Neural progenitor cell (in vitro differentiated cells): Measurements from ENCODE around the gene PTTG2. TPM values are rescaled to one million over a fixed set of nuclear protein-coding genes. Genes with fewer than 3 reads are reported as not detected.

ENCODE experiments used
- DNase-seq: peaks from one replicate; pipeline ENCODE4 v3.0.0-alpha.2; 2016; ENCODE audit warnings: low spot score
- H2AFZ ChIP-seq: fragments of 200-600 bp; sonication (generic); replicated peaks from 2 replicates; pipeline ENCODE4 v1.6.1; 2016; ENCODE audit warnings: antibody characterized with exemption
- H3F3A ChIP-seq: fragments of 200-600 bp; sonication (generic); 2 replicates; pipeline ENCODE4 v1.6.1; 2016; ENCODE audit warnings: antibody characterized with exemption, low read depth
- H3K27ac ChIP-seq: fragments of 200-600 bp; sonication (generic); 2 replicates; pipeline ENCODE4 v1.5.1; 2016; ENCODE audit warnings: mild to moderate bottlenecking
- H3K27me3 ChIP-seq: fragments of 200-600 bp; sonication (generic); 2 replicates; pipeline ENCODE4 v1.6.1; 2016; ENCODE audit warnings: mild to moderate bottlenecking, moderate library complexity
- H3K36me3 ChIP-seq: fragments of 200-600 bp; sonication (generic); 2 replicates; pipeline ENCODE4 v1.5.1; 2016
- H3K4me1 ChIP-seq: fragments of 200-600 bp; sonication (generic); 2 replicates; pipeline ENCODE4 v1.6.1; 2016; ENCODE audit warnings: mixed run types
- H3K4me2 ChIP-seq: fragments of 200-600 bp; sonication (generic); 2 replicates; pipeline ENCODE4 v1.6.1; 2016
- H3K4me3 ChIP-seq: fragments of 200-600 bp; sonication (generic); 2 replicates; pipeline ENCODE4 v1.5.1; 2016
- H3K79me2 ChIP-seq: fragments of 200-600 bp; sonication (generic); 2 replicates; pipeline ENCODE4 v1.6.1; 2016; ENCODE audit warnings: low read depth
- H3K9ac ChIP-seq: fragments of 200-600 bp; sonication (generic); 2 replicates; pipeline ENCODE4 v1.6.1; 2016
- H3K9me3 ChIP-seq: fragments of 200-600 bp; sonication (generic); 2 replicates; pipeline ENCODE4 v1.5.1; 2016; ENCODE audit warnings: low read depth
- H4K20me1 ChIP-seq: fragments of 200-600 bp; sonication (generic); 2 replicates; pipeline ENCODE4 v1.6.1; 2016; ENCODE audit warnings: low read depth
- H3K27ac Mint-ChIP-seq: 3 replicates; pipeline ENCODE4 v1.8.0; 2021; ENCODE audit warnings: mixed read lengths
- H3K27me3 Mint-ChIP-seq: 2 replicates; pipeline ENCODE4 v1.8.0; 2022; ENCODE audit warnings: low read depth, mild to moderate bottlenecking, inconsistent platforms, moderate library complexity, mixed read lengths; ENCODE audit not compliant: insufficient read depth
- H3K36me3 Mint-ChIP-seq: 3 replicates; pipeline ENCODE4 v1.8.0; 2021; ENCODE audit warnings: mixed read lengths
- H3K4me1 Mint-ChIP-seq: 3 replicates; pipeline ENCODE4 v1.8.0; 2021; ENCODE audit warnings: mixed read lengths
- H3K4me3 Mint-ChIP-seq: 3 replicates; pipeline ENCODE4 v1.8.0; 2021; ENCODE audit warnings: mild to moderate bottlenecking, moderate library complexity, mixed read lengths
- H3K9me3 Mint-ChIP-seq: 3 replicates; pipeline ENCODE4 v1.8.0; 2020; ENCODE audit warnings: mixed read lengths
- EZH2 ChIP-seq: fragments of 200-600 bp; sonication (generic); IDR thresholded peaks from 2 replicates; pipeline ENCODE4 v1.6.1; 2017; ENCODE audit warnings: antibody characterized with exemption, mild to moderate bottlenecking, moderate library complexity
- EZH2phosphoT487 ChIP-seq: fragments of 200-600 bp; sonication (generic); IDR thresholded peaks from 2 replicates; pipeline ENCODE4 v1.6.1; 2017; ENCODE audit warnings: antibody characterized with exemption
- total RNA-seq: library from RNA; depleted of rRNA; stranded (reverse); fragments of >200 nt; gene quantifications from 2 replicates; pipeline ENCODE4 v1.2.3, GENCODE V29; 2015; ENCODE audit warnings: low replicate concordance
- TF ChIP-seq, protein P1 (sequence below): fragments of 200-600 bp; sonication (generic); IDR thresholded peaks from 2 replicates; pipeline ENCODE4 v1.5.1; 2017; ENCODE audit warnings: antibody characterized with exemption, mild to moderate bottlenecking

Gene PTTG2
- total RNA-seq, 1 donor from 2014 or later = not detected

DNA sequence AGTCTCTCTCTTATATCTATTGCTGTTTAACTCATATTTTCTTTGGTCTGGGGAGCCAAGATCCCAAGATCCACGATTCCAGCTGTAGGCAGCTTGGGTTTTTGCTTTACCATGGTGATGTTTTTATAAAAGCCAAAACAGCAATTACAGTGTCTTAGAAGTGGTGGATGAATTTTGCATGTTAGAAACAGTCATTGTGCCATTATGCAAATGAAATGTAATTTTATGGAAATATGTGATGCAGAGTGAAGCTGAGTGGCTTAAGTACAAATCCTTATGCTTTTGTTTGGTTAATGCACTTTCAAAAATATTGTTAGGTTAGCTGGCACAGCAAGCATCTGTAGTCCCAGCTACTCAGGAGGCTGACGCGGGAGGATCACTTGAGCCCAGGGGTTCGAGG is 32.8 kb upstream of the PTTG2 start:
- no peak overlapping the region for H2AFZ ChIP-seq
- Mint-ChIP-seq H3K9me3 (no peaks in the 10 kb centered on the region), H3K4me1 (no peaks in the 10 kb centered on the region), H3K4me3 (no peak overlapping the region), H3K36me3 (no peaks in the 10 kb centered on the region), H3K27ac (no peak overlapping the region), H3K27me3 (peaks cover 11% of the 10 kb centered on the region)
- H3K36me3 ChIP-seq = no peaks in the 10 kb centered on the region
- H3K4me3 ChIP-seq = no peak overlapping the region
- no peaks in the 10 kb centered on the region for H4K20me1 ChIP-seq
- no peaks in the 10 kb centered on the region for H3K4me1 ChIP-seq
- H3K79me2 ChIP-seq = no peaks in the 10 kb centered on the region
- H3K9me3 ChIP-seq = no peaks in the 10 kb centered on the region
- no peak overlapping the region for H3K4me2 ChIP-seq
- H3K27ac ChIP-seq = no peak overlapping the region
- no peaks in the 10 kb centered on the region for H3F3A ChIP-seq
- H3K9ac ChIP-seq = no peak overlapping the region
- no peaks in the 10 kb centered on the region for H3K27me3 ChIP-seq
- TF ChIP-seq EZH2 (no peak), EZH2phosphoT487 (no peak)
- TF ChIP-seq, protein P1, sequence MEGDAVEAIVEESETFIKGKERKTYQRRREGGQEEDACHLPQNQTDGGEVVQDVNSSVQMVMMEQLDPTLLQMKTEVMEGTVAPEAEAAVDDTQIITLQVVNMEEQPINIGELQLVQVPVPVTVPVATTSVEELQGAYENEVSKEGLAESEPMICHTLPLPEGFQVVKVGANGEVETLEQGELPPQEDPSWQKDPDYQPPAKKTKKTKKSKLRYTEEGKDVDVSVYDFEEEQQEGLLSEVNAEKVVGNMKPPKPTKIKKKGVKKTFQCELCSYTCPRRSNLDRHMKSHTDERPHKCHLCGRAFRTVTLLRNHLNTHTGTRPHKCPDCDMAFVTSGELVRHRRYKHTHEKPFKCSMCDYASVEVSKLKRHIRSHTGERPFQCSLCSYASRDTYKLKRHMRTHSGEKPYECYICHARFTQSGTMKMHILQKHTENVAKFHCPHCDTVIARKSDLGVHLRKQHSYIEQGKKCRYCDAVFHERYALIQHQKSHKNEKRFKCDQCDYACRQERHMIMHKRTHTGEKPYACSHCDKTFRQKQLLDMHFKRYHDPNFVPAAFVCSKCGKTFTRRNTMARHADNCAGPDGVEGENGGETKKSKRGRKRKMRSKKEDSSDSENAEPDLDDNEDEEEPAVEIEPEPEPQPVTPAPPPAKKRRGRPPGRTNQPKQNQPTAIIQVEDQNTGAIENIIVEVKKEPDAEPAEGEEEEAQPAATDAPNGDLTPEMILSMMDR = no peak
- no peak for DNase-seq

DNA sequence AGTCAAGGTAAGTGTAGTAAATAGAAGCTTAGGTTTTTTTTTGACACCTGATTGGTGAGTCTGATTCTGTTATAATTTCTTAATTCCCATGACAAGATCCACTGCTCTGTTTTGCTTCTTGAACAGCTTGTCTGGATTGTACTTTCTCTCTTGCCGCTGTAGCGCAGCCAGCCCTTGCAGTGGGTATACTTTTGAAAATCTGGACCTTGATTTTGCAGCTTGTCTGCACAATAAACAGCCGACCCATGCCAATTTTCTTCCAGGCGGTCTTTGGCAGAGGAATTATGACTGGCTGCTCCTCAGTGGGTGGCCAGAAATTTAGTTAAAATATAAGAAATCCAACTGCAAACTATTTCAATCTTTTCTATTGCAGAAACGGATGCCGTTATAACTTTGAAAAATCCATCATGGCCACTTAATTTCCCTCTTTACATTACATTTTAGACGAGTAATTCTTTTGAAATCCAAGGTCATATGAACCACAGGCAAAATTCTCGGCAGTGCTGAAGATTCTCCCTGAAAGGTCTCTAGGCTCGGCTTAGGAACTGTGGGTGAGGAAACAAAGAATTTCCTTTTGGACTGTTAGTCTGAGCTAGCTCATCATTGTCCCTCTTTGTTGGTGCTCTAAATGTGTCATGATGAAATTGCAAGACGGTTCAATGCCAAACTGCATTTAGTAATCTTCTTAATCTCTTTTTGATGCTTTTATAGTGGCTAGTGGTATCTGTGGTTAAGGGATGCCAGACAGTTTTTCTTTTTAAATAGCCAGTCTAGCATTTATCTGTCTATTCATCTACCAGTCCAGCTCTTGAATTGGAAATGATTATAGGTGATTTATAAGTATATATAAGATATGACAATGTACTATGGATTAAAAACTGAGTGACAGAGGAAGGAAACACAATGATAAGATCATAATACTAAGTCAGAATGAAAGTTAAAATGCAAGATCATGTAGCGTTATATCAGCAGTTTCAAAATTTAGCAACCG is 31.5 kb upstream of the PTTG2 start:
- H3K4me1 Mint-ChIP-seq = no peaks in the 10 kb centered on the region
- no peak overlapping the region for H3K4me3 Mint-ChIP-seq
- no peak overlapping the region for H3K9ac ChIP-seq
- no peaks in the 10 kb centered on the region for H3F3A ChIP-seq
- H3K9me3 Mint-ChIP-seq = no peaks in the 10 kb centered on the region
- no peaks in the 10 kb centered on the region for H3K27me3 ChIP-seq
- no peaks in the 10 kb centered on the region for H3K4me1 ChIP-seq
- TF ChIP-seq, protein P1 = no peak
- no peak for TF ChIP-seq EZH2phosphoT487
- no peak for TF ChIP-seq EZH2
- H3K9me3 ChIP-seq = no peaks in the 10 kb centered on the region
- no peak for DNase-seq
- no peak overlapping the region for H2AFZ ChIP-seq
- no peak overlapping the region for H3K4me2 ChIP-seq
- no peak overlapping the region for H3K27ac ChIP-seq
- no peaks in the 10 kb centered on the region for H3K36me3 ChIP-seq
- no peaks in the 10 kb centered on the region for H3K79me2 ChIP-seq
- H3K27me3 Mint-ChIP-seq = peaks cover 5% of the 10 kb centered on the region
- H3K4me3 ChIP-seq = no peak overlapping the region
- no peaks in the 10 kb centered on the region for H3K36me3 Mint-ChIP-seq
- H4K20me1 ChIP-seq = no peaks in the 10 kb centered on the region
- no peak overlapping the region for H3K27ac Mint-ChIP-seq

DNA sequence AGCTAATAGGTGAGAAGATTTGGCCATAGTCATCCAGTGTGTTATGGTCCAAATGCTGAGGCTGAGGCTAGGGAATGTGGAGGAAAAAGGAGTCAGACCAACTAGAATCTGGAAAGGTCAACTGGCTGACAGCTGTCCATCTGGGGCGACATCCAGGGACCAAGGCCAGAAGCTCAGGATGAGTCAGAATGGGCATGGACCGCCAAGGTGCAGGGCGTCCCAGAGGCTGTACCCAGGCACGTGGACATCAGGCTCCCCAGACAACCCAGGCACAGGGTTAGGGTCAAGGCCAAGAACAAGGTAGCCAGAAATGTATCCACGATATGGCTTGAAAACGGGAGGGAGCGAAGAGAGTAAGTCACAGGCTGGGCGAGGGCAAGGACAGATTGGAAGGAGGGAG is 26.1 kb upstream of the PTTG2 start:
- H3K27me3 Mint-ChIP-seq = peaks cover 4% of the 10 kb centered on the region
- Histone ChIP-seq H3K79me2 (no peaks in the 10 kb centered on the region), H2AFZ (no peak overlapping the region), H3K9ac (no peak overlapping the region), H3K4me2 (no peak overlapping the region), H3K27ac (no peak overlapping the region), H3K9me3 (no peaks in the 10 kb centered on the region), H3K4me3 (no peak overlapping the region), H3K27me3 (no peaks in the 10 kb centered on the region), H4K20me1 (no peaks in the 10 kb centered on the region), H3F3A (no peaks in the 10 kb centered on the region), H3K36me3 (no peaks in the 10 kb centered on the region), H3K4me1 (no peaks in the 10 kb centered on the region)
- no peak overlapping the region for H3K4me3 Mint-ChIP-seq
- H3K9me3 Mint-ChIP-seq = no peaks in the 10 kb centered on the region
- TF ChIP-seq, protein P1 = no peak
- TF ChIP-seq EZH2phosphoT487 (no peak), EZH2 (no peak)
- no peaks in the 10 kb centered on the region for H3K4me1 Mint-ChIP-seq
- H3K27ac Mint-ChIP-seq = no peak overlapping the region
- no peaks in the 10 kb centered on the region for H3K36me3 Mint-ChIP-seq
- DNase-seq = no peak
